Neural cell (in vitro differentiated cells): ENCODE results near the gene SLC17A2.

Experiments used
- EP300 ChIP-seq: fragments of 450-650 bp; conservative IDR thresholded peaks from 2 replicates; pipeline ENCODE4 v1.6.1; 2014; ENCODE audit warnings: antibody characterized with exemption, mild to moderate bottlenecking, moderate library complexity; ENCODE audit not compliant: poor library complexity, severe bottlenecking
- EZH2 ChIP-seq: fragments of 200-600, 300-800 bp; shearing (Covaris generic), sonication (generic); IDR thresholded peaks from 2 replicates; pipeline ENCODE4 v1.6.1; 2014; ENCODE audit warnings: antibody characterized with exemption, low read length, borderline replicate concordance, mild to moderate bottlenecking; ENCODE audit not compliant: insufficient read depth, poor library complexity, severe bottlenecking
- TF ChIP-seq, protein P1 (sequence below): fragments of 450-650 bp; IDR thresholded peaks from 2 replicates; pipeline ENCODE4 v1.5.1; 2014; ENCODE audit warnings: antibody characterized with exemption, mild to moderate bottlenecking, moderate library complexity; ENCODE audit not compliant: poor library complexity, severe bottlenecking

DNA sequence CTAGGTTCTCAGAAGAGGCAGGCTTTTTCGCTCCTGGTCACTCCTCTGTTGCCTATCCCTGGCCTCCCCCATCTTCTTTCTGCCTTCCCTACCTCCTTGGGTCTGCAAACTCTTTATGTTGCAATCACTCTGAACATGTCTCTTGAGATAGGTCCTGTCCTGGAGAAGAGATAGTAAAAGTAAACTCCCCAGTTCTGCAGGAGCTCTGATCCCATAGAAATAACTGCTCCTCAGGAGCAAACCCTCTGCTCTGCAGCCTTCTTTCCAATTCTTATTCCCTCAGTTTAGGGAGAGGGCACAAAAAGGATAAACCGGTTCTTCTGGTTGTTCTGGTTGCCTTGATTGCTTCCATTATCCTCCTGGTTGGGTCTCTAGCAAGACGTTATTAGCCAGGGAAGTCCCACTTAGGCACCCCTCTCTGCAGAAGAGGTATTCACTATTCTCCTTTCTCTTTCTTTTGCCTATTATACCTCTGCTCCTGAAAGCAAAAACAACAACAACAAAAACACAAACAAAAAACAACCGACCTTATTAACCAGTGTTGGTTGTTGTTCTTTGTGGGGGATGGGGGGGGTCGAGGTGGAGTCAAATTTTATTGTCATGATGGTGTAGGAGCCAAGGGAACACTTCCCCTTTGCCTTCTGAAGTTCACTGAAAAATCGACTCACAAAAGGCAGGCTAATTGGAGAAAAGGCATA lies 33.1 kb upstream of the SLC17A2 start:
- TF ChIP-seq, protein P1, sequence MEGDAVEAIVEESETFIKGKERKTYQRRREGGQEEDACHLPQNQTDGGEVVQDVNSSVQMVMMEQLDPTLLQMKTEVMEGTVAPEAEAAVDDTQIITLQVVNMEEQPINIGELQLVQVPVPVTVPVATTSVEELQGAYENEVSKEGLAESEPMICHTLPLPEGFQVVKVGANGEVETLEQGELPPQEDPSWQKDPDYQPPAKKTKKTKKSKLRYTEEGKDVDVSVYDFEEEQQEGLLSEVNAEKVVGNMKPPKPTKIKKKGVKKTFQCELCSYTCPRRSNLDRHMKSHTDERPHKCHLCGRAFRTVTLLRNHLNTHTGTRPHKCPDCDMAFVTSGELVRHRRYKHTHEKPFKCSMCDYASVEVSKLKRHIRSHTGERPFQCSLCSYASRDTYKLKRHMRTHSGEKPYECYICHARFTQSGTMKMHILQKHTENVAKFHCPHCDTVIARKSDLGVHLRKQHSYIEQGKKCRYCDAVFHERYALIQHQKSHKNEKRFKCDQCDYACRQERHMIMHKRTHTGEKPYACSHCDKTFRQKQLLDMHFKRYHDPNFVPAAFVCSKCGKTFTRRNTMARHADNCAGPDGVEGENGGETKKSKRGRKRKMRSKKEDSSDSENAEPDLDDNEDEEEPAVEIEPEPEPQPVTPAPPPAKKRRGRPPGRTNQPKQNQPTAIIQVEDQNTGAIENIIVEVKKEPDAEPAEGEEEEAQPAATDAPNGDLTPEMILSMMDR, result no peak
- TF ChIP-seq EZH2, result no peak
- TF ChIP-seq EP300, result no peak
